ENCODE data around the gene PRKRIP1.

DNA sequence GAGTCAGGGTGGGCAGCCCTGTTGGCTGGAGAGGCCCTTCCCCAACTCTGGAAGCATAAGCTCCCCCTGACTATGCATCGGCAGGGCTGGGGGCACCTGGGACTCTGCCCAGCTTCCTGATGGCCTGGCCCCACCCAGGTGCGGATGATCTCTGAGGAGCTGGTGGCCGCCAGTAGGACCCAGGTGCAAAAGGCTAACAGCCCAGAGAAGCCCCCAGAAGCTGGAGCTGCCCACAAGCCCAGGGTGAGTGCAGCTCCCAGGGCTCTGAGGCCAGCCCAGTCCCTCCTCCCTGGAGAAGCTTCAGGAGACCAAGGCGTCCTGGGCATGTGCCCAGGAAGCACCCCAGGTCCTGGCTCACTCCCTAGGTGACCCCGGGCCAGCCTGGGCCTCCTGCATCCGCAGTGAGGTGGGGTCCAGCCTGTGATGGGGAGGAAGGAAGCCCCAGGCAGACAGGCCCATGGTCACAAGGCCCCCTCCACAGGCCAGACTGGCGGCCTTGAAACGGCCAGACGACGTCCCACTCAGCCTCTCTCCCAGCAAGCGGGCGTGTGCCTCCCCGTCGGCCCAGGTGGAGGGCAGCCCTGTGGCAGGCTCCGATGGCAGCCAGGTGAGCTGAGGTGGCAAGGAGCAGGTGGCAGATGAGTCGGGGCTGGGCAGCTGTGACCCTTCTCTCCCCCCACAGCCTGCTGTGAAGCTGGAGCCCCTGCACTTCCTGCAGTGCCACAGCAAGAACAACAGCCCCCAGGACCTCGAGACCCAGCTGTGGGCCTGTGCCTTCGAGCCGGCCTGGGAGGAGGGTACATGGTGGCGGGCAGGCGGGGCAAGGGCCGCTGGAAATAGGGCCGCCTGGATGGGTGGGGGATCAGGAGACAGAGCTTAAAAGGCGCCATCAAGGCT is 71.7 kb downstream of the PRKRIP1 start:
- no peak for TF ChIP-seq POLR2A (IDR thresholded peaks at IDR 0.05)
- TF ChIP-seq, protein P1, sequence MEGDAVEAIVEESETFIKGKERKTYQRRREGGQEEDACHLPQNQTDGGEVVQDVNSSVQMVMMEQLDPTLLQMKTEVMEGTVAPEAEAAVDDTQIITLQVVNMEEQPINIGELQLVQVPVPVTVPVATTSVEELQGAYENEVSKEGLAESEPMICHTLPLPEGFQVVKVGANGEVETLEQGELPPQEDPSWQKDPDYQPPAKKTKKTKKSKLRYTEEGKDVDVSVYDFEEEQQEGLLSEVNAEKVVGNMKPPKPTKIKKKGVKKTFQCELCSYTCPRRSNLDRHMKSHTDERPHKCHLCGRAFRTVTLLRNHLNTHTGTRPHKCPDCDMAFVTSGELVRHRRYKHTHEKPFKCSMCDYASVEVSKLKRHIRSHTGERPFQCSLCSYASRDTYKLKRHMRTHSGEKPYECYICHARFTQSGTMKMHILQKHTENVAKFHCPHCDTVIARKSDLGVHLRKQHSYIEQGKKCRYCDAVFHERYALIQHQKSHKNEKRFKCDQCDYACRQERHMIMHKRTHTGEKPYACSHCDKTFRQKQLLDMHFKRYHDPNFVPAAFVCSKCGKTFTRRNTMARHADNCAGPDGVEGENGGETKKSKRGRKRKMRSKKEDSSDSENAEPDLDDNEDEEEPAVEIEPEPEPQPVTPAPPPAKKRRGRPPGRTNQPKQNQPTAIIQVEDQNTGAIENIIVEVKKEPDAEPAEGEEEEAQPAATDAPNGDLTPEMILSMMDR (IDR thresholded peaks at IDR 0.05) = no peak
